Measurements from ENCODE around the gene FAM25A. TPM values are rescaled to one million over a fixed set of nuclear protein-coding genes. Genes with fewer than 3 reads are reported as not detected.
"Not testable (repeated sequence)": the region's sequence is repeated elsewhere in the genome, so short reads cannot be mapped to it uniquely, and the experiment has no call there.

FAM25A gene
- total and polyA plus RNA-seq, 2 experiments from 2014 or later, result not detected

DNA sequence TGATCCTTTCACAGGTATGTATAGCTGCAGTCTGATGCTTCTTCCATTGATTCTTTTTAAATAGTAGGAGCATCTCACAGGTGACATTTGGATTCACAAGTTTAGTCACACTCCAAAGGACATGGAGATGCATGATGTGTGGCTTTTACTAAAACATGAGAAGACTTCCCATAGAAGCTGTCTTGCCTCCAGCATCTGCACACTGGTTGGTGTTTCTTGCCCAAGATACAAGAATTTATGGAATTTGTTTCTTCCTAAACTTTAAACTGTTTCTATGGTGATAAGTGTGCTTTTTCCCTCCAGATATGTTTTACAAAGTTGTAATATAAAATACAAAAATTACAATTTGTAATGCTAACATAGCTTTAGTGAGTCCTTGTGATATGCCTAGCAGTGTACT is 27.6 kb upstream of the FAM25A start:
- no peaks in the 10 kb centered on the region for H3K79me2 ChIP-seq
- H3K9me2 ChIP-seq (replicated peaks; ENCODE audit: insufficient read depth), result no peaks in the 10 kb centered on the region
- DNase-seq (ENCODE audit: low spot score), result no peak
- no peaks in the 10 kb centered on the region for H3K36me3 ChIP-seq (replicated peaks; ENCODE audit: insufficient read depth, low read depth)
- no peaks in the 10 kb centered on the region for H3K27me3 ChIP-seq
- no peak overlapping the region for H3K4me2 ChIP-seq
- TF ChIP-seq EZH2phosphoT487 (IDR thresholded peaks at IDR 0.05; ENCODE audit: low read depth, severe bottlenecking, unreplicated experiment) (no peak), CTCF (IDR thresholded peaks at IDR 0.05; ENCODE audit: poor library complexity) (no peak), EZH2 (IDR thresholded peaks at IDR 0.05; ENCODE audit: borderline replicate concordance) (no peak)
- no peaks in the 10 kb centered on the region for H3K9me3 ChIP-seq (ENCODE audit: low read depth)
- no peak overlapping the region for H3K4me3 ChIP-seq
- no peaks in the 10 kb centered on the region for H4K20me1 ChIP-seq (ENCODE audit: insufficient read depth, poor library complexity, severe bottlenecking)
- H3K4me1 ChIP-seq (ENCODE audit: insufficient read depth), result no peaks in the 10 kb centered on the region
- H3K27ac ChIP-seq, result no peak overlapping the region
- H2AFZ ChIP-seq, result no peak overlapping the region

DNA sequence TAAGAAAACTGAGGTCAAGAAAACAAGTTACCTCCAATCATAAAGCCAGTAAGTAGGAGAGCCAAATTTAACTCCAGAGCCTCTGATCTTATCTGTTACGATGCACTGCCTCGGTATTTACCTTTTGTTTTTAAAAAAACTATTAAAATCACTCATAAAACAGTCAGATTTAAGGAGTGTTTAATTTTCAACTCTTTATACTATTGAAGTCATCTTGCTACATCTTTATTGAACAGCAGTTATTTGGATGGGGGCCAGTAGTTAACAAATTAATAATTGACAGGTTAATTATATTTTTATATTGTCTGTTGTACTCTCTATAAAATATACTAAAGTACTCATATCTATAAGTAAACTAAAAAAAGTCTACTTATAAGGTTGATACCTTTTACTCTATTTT is 27.2 kb upstream of the FAM25A start:
- H3K9me2 ChIP-seq (replicated peaks; ENCODE audit: insufficient read depth), result no peaks in the 10 kb centered on the region
- no peak overlapping the region for H3K4me3 ChIP-seq
- 73% methylated on average over 2 of the region's 2 CpGs for WGBS (ENCODE audit: low lambda C conversion rate, missing lambda C conversion rate)

DNA sequence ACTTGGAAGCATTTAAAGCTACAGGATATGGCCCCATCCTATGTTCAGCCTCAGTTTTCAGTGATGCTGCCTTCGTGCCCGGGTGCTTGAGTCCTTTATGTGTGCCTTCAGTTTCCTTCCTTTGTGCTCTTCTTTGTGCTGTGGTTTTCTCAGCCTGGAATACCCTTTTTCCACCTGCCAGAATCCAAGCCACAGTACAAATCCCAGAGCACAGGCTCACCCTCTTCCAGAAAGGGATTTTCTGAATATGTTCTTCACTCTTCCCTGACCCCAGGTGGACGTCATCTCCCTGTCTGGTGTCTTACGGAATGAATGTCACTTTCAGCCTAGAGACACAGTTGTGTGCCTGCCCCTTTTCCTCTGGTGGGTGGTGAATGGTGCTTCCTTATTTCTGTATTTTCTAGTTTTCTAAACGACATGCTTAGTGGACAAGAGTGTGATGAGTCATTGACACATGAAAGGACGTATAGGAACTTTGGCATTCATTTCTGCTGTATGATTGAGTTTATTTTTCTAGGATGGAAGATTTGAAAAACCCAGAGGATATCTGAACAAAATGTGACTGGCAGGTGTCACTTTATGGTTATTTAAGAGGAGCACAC is 20.2 kb upstream of the FAM25A start:
- H2AFZ ChIP-seq; H3K27ac ChIP-seq; H3K9me2 ChIP-seq (replicated peaks; ENCODE audit: insufficient read depth); H3K79me2 ChIP-seq; H3K9me3 ChIP-seq (ENCODE audit: low read depth); H3K27me3 ChIP-seq; H3K4me1 ChIP-seq (ENCODE audit: insufficient read depth); DNase-seq (ENCODE audit: low spot score); H4K20me1 ChIP-seq (ENCODE audit: insufficient read depth, poor library complexity, severe bottlenecking); H3K36me3 ChIP-seq (replicated peaks; ENCODE audit: insufficient read depth, low read depth); H3K4me3 ChIP-seq; H3K4me2 ChIP-seq: not testable (repeated sequence)
- 73% methylated on average over 6 of the region's 6 CpGs for WGBS (ENCODE audit: low lambda C conversion rate, missing lambda C conversion rate)

More for the DNA sequence above, 27.2 kb upstream of the FAM25A start:
- Histone ChIP-seq H3K4me2 (no peak overlapping the region), H2AFZ (no peak overlapping the region), H3K79me2 (no peaks in the 10 kb centered on the region), H3K27me3 (no peaks in the 10 kb centered on the region), H3K9me3 (ENCODE audit: low read depth) (no peaks in the 10 kb centered on the region), H3K27ac (no peak overlapping the region), H3K36me3 (replicated peaks; ENCODE audit: insufficient read depth, low read depth) (no peaks in the 10 kb centered on the region), H3K4me1 (ENCODE audit: insufficient read depth) (no peaks in the 10 kb centered on the region), H4K20me1 (ENCODE audit: insufficient read depth, poor library complexity, severe bottlenecking) (no peaks in the 10 kb centered on the region)
- DNase-seq (ENCODE audit: low spot score), result no peak
- TF ChIP-seq CTCF (IDR thresholded peaks at IDR 0.05; ENCODE audit: poor library complexity) (no peak), EZH2phosphoT487 (IDR thresholded peaks at IDR 0.05; ENCODE audit: low read depth, severe bottlenecking, unreplicated experiment) (no peak), EZH2 (IDR thresholded peaks at IDR 0.05; ENCODE audit: borderline replicate concordance) (no peak)

DNA sequence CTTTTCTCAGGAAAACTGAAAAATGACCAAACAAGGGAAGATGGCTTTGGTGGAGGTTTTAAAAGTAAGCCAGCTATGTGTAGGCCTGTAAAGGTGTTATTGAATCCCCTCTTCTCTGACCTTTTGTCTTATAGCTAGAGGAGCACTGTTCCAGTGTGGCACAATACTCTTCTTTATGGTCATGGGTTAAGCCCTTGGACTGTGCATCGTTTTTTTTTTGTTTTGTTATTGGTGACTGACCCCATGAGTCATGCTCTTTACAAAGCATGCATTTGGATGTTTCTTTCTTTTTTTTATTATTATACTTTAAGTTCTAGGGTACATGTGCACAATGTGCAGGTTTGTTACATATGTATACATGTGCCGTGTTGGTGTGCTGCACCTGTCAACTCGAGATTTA is 19.6 kb upstream of the FAM25A start:
- DNase-seq (ENCODE audit: low spot score), result no peak
- Histone ChIP-seq H3K9me3 (ENCODE audit: low read depth) (no peaks in the 10 kb centered on the region), H3K9me2 (replicated peaks; ENCODE audit: insufficient read depth) (no peaks in the 10 kb centered on the region), H4K20me1 (ENCODE audit: insufficient read depth, poor library complexity, severe bottlenecking) (no peaks in the 10 kb centered on the region), H2AFZ (no peak overlapping the region), H3K4me1 (ENCODE audit: insufficient read depth) (no peaks in the 10 kb centered on the region), H3K4me3 (no peak overlapping the region), H3K36me3 (replicated peaks; ENCODE audit: insufficient read depth, low read depth) (no peaks in the 10 kb centered on the region), H3K4me2 (no peak overlapping the region), H3K27ac (no peak overlapping the region), H3K79me2 (no peaks in the 10 kb centered on the region), H3K27me3 (no peaks in the 10 kb centered on the region)
- TF ChIP-seq EZH2phosphoT487 (IDR thresholded peaks at IDR 0.05; ENCODE audit: low read depth, severe bottlenecking, unreplicated experiment) (no peak), CTCF (IDR thresholded peaks at IDR 0.05; ENCODE audit: poor library complexity) (no peak), EZH2 (IDR thresholded peaks at IDR 0.05; ENCODE audit: borderline replicate concordance) (no peak)
- 81% methylated on average over 3 of the region's 3 CpGs for WGBS (ENCODE audit: low lambda C conversion rate, missing lambda C conversion rate)

DNA sequence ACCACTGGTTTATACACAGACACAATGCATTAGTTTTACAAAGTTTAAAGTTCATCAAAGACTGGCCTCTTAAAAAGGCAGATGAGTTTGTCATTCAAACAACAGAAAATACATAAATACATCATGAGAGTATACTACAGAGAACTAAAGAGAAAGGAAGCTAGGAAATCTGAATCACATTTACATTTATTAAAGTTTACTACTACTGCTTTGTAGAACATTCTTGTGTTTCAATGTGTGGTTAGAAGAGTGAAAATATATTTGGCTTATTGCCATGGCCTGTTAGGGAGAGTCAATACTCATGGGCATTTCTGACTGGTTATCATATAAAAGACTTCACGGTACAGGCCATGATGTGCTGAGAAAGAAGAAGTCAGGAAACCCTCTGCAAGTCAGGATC is 13.0 kb upstream of the FAM25A start:
- H3K4me2 ChIP-seq; H3K9me2 ChIP-seq (replicated peaks; ENCODE audit: insufficient read depth); H3K36me3 ChIP-seq (replicated peaks; ENCODE audit: insufficient read depth, low read depth); H3K4me3 ChIP-seq; H3K79me2 ChIP-seq; H3K9me3 ChIP-seq (ENCODE audit: low read depth); H3K27ac ChIP-seq; H3K4me1 ChIP-seq (ENCODE audit: insufficient read depth); H4K20me1 ChIP-seq (ENCODE audit: insufficient read depth, poor library complexity, severe bottlenecking); H3K27me3 ChIP-seq; H2AFZ ChIP-seq; DNase-seq (ENCODE audit: low spot score): not testable (repeated sequence)
- 50% methylated on average over 1 of the region's 1 CpG for WGBS (ENCODE audit: low lambda C conversion rate, missing lambda C conversion rate)

GRCh38 chr10:87007674-87008073 is 12.4 kb upstream of the FAM25A start:
- H3K79me2 ChIP-seq, result not testable (repeated sequence)

More at GRCh38 chr10:87007674-87008073, 12.4 kb upstream of the FAM25A start:
- 70% methylated on average over 6 of the region's 6 CpGs for WGBS (ENCODE audit: low lambda C conversion rate, missing lambda C conversion rate)
- H3K27me3 ChIP-seq; H2AFZ ChIP-seq; H3K4me3 ChIP-seq; H3K27ac ChIP-seq; H4K20me1 ChIP-seq (ENCODE audit: insufficient read depth, poor library complexity, severe bottlenecking); DNase-seq (ENCODE audit: low spot score); H3K4me2 ChIP-seq; H3K9me3 ChIP-seq (ENCODE audit: low read depth); H3K36me3 ChIP-seq (replicated peaks; ENCODE audit: insufficient read depth, low read depth); H3K9me2 ChIP-seq (replicated peaks; ENCODE audit: insufficient read depth); H3K4me1 ChIP-seq (ENCODE audit: insufficient read depth): not testable (repeated sequence)

Measured in hepatocyte (in vitro differentiated cells).